Ovary (tissue), 3 donors: ENCODE results near the gene SLC4A2.

Experiments used
- POLR2A ChIP-seq: fragments of 450-650 bp; IDR thresholded peaks from one replicate; pipeline ENCODE4 v1.6.1; 2017; ENCODE audit warnings: antibody characterized with exemption, mild to moderate bottlenecking, moderate library complexity
- TF ChIP-seq, protein P1 (sequence below), 3 donors: fragments of 450-650 bp in 2 of 3; fragments of 200-600 bp in 1 of 3; IDR thresholded peaks; one replicate each; pipeline versions ENCODE4 v1.5.1 to v1.8.0; 2016 to 2022; ENCODE audit warnings: antibody characterized with exemption in 3 of 3, mild to moderate bottlenecking in 1 of 3
- donor health status: DM: no; HTN: no; CAD: no.

DNA sequence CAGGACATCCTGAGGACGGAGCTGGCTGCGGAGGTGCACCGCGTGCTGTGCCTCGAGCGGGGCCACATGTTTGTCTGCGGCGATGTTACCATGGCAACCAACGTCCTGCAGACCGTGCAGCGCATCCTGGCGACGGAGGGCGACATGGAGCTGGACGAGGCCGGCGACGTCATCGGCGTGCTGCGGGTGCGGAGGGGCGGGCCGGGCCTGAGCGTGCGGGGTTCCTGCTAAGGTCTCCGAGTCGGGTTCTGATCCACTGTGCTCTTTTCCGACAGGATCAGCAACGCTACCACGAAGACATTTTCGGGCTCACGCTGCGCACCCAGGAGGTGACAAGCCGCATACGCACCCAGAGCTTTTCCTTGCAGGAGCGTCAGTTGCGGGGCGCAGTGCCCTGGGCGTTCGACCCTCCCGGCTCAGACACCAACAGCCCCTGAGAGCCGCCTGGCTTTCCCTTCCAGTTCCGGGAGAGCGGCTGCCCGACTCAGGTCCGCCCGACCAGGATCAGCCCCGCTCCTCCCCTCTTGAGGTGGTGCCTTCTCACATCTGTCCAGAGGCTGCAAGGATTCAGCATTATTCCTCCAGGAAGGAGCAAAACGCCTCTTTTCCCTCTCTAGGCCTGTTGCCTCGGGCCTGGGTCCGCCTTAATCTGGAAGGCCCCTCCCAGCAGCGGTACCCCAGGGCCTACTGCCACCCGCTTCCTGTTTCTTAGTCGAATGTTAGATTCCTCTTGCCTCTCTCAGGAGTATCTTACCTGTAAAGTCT lies 45.5 kb upstream of the SLC4A2 start:
- TF ChIP-seq, protein P1, sequence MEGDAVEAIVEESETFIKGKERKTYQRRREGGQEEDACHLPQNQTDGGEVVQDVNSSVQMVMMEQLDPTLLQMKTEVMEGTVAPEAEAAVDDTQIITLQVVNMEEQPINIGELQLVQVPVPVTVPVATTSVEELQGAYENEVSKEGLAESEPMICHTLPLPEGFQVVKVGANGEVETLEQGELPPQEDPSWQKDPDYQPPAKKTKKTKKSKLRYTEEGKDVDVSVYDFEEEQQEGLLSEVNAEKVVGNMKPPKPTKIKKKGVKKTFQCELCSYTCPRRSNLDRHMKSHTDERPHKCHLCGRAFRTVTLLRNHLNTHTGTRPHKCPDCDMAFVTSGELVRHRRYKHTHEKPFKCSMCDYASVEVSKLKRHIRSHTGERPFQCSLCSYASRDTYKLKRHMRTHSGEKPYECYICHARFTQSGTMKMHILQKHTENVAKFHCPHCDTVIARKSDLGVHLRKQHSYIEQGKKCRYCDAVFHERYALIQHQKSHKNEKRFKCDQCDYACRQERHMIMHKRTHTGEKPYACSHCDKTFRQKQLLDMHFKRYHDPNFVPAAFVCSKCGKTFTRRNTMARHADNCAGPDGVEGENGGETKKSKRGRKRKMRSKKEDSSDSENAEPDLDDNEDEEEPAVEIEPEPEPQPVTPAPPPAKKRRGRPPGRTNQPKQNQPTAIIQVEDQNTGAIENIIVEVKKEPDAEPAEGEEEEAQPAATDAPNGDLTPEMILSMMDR (IDR thresholded peaks at IDR 0.05): no peak
- TF ChIP-seq POLR2A: no peak
